Tibial nerve (tissue), 3 donors: ENCODE data around the gene ANKRD40.
"Not testable (repeated sequence)": the region's sequence is repeated elsewhere in the genome, so short reads cannot be mapped to it uniquely, and the experiment has no call there.

ENCODE experiments used
- CTCF ChIP-seq, 5 experiments: fragments of 200-600 bp in 3 of 5; fragments of 450-650 bp in 2 of 5; sonication (generic) in 3 of 5; IDR thresholded peaks; one replicate each; pipeline ENCODE4 v1.5.1; 2016 to 2019; ENCODE audit warnings: antibody characterized with exemption in 5 of 5, mild to moderate bottlenecking in 3 of 5, moderate library complexity in 2 of 5
- POLR2A ChIP-seq, 2 donors: fragments of 450-650 bp; IDR thresholded peaks; one replicate each; pipeline ENCODE4 v1.6.1; 2017; ENCODE audit warnings: antibody characterized with exemption in 2 of 2, mild to moderate bottlenecking in 2 of 2, moderate library complexity in 2 of 2

- TF ChIP-seq CTCF, POLR2A (IDR thresholded peaks at IDR 0.05): not testable (repeated sequence)
Measured at GRCh38 chr17:50709053-50709452, 1.3 kb upstream of the ANKRD40 start.
